ENCODE data around the gene WDR74.
"Not testable (repeated sequence)": the region's sequence is repeated elsewhere in the genome, so short reads cannot be mapped to it uniquely, and the experiment has no call there.

WDR74 gene

DNA sequence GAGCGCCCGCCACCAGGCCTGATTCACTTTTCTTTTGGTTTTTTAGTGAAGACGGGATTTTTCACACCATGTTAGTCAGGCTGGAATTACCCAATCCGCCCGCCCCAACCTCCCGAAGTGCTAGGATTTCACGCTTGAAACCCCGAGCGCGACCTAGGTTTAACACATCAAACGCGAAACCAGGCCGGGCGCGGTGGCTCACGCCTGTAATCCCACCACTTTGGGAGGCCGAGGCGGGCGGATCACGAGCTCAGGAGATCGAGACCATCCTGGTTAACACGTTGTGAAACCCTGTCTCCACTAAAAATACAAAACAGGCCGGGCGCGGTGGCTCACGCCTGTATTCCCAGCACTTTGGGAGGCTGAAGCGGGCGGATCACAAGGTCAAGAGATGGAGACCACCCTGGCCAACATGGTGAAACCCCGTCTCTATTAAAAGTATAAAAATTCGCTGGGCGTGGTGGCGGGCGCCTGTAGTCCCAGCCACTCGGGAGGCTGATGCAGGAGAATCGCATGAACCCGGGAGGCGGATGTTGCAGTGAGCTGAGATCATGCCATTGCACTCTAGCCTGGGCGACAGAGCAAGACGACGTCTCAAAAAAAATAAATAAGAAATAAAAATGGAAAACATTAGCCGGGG lies 1.5 kb upstream of the WDR74 start:
- DNase-seq, result peak; percentile 90

- DNase-seq, result no peak
Measured at GRCh38 chr11:62835336-62835735, 4.1 kb downstream of the WDR74 start.

DNA sequence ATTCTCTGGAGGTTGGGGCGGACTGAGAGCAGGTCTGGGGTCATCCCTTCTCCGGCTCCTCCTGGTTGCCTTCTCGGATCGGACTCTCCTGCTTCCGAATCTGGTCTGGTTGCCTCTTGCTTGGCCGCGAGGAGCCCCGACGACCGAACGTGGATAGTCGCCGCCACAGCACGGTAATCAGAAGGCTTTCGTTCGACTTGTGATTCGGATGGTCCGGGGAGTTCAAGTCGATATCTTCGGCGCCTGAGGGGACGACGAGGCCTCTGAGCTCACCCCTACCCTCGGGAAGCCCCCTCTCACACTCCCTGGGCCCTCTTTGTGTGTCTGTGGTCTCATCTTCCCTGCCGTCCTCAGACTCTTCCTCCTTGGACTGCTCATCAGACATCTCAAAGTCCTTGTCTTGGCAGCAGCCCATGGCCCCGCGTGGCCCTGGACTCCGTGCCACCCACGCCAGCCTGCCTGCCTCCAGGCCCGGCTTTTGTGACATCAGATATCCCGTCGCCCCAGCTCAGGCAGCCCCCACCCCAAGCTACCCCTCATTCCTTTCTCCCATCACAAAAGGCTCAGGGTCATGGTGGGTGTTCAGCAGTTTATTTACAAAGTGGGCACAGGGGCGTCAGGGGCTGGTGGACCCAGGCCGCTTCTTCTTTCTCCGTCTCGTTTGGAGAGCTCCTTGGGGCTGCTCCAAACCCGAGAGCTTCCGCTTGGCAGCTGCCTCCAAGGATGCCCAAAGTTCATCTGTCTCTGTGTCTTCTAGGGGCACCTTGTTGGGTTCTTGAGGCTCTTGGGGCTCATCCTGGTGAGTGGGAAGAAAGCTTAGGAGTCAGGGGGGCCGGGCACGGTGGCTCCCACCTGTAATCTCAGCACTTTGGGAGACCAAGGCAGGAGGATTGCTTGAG lies 6.8 kb downstream of the WDR74 start, which contains the start of gene TEX54:
Gene TEX54 (minus strand): TSS at position 506 of the 899 bp plus-strand sequence.
- DNase-seq, result no peak

GRCh38 chr11:62831520-62832335 lies 7.7 kb downstream of the WDR74 start, which contains the start of gene STX5:
Gene STX5, minus strand, starts transcription at chr11:62832051. Its CDS starts 808 bp downstream, at chr11:62831243.
- peak; percentile 99 for DNase-seq

- peak; percentile 87 for DNase-seq
Measured at GRCh38 chr11:62830904-62831519, 8.4 kb downstream of the WDR74 start.

GRCh38 chr11:62828130-62828529 lies 11.3 kb downstream of the WDR74 start:
- DNase-seq, result not testable (repeated sequence)

GRCh38 chr11:62823677-62824076 lies 15.7 kb downstream of the WDR74 start:
- DNase-seq, result no peak

DNA sequence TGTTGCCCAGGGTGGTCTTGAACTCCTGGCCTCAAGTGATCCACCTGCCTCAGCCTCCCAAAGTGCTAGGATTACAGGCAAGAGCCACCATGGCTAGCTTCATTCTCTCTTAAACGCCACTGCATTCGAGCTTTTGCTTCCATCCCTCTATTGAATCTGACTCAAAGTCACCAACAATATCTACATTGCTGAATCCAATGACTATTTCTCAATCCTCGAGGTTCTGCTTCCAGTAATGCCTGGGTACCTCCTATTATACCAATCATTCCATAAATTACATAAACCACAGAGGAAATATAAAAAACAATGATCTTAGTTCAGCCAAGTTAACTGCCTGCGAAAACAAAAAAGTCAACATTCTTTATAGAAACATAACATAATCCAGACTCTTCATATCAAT lies 22.3 kb downstream of the WDR74 start:
- DNase-seq, result no peak

DNA sequence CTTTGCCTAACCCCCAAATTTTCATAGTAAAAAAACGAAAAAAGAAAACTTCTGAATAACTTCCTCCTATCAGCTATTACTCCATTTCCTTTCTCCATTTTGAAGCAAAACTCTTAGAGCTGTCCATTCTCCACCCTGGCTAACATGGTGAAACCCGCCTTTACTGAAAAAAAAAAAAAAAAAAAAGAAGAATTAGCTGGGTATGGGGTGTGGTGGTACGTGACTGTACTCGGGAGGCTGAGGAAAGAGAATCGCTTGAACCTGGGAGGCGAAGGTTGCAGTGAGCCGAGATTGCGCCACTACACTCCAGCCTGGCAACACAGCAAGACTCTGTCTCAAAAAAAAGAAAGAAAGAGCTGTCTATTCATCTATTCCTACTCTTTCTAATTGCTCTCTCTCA lies 22.8 kb downstream of the WDR74 start:
- DNase-seq, result no peak

DNA sequence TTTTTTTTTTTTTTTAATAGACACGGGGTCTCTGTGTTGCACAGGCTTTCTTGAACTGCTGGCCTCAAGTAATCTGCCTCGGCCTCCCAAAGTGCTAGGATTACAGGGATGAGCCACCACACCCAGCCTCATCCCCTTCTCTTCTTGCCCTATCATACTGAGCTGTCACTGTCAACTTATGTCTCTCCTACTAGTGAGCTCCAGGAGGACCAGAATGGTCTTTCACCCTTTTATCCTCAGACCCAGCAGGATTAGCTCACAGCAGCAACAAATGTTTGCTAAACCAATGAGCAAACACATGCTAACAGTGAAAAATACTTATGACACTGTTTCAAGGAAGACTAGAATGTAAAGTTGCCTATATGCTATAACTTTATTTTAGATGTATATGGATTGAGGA lies 27.7 kb downstream of the WDR74 start:
- no peak for DNase-seq

- DNase-seq, result no peak
Measured at GRCh38 chr11:62810748-62811147, 28.6 kb downstream of the WDR74 start.

GRCh38 chr11:62806611-62807121 lies 32.7 kb downstream of the WDR74 start:
- peak; percentile 44 for DNase-seq

- peak; percentile 71 for DNase-seq
Measured at GRCh38 chr11:62805961-62806441, 33.4 kb downstream of the WDR74 start.

DNA sequence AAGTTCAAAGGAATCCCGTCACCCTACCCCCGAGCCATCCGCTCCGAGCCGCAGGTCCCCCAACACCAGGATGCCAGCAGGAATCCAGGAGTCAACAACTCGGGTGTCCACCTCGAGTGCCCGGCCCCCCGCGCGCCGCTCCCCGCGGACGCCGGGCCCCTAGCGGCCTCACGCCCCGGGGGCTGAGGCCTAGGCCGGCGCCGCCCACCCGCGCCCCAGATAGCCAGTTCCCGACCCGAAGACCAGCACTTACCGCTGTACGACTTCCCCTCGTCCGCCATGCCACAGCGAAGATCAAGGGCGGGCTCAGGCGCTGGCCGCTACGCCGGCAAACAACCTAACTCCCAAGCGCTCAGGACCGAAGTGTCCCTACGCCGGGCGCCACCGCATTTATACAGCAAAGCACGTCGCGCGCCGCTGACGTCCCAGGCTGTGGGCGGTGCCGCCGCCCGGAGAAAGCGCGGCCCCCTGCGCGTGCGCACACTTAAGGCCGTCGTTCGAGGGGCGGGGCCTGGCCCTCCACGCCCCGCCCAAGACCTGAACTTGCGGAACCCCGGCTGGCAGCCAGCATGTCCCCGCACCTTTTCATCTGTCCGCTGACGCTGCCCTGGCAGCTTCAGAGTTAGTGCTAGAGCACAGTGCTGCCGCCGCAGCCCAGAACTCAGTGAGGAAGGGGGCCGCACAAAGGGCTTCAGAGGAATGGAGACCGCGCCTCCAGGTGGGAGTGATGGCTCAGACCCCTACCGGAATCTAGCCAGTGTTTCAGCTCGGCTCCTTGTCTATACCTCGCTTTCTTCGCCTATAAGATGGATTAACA lies 34.1 kb downstream of the WDR74 start, which contains the start of gene NXF1:
Gene NXF1 (minus strand): TSS at position 365 of the 817 bp plus-strand sequence. CDS start 84 bp downstream, at position 281.
- DNase-seq, result peak; percentile 97

DNA sequence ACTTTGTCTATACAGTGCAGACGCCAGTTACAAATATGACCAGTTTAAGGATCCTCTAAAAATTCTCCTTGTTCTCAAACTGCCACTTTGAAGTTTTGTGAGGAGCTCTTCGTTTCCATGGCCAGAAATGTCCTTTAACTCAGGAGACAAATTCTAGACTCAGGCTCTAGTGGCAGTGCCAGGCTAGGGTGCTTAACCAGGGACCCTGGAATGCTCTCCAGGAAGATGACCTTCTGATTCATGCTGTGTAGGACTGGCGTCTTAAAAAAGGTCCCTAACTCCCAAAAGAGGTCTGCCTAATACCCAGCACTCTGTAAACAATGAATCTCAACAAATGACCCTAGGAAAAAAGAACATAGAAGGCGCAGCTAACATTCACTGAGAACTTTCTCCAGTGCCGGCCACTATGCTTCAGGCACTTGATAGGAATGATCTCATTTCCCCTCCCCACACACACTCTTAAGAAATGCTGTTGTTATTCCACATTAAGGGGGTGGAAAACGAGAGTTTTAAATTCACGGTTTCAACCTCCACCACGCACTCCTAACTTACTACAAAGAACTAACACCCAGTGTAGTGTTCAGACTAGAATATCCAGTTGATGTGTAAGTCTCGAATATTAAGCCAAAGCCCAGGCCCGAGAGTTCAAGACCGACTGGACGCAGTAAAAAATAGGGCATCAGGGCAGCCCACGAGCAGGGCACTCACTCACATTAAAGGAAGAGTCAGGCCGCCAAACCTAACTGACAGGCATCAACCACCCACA lies 34.9 kb downstream of the WDR74 start:
- DNase-seq, result peak; percentile 52

GRCh38 chr11:62801071-62801470 lies 38.3 kb downstream of the WDR74 start:
- DNase-seq, result no peak

GRCh38 chr11:62799486-62799885 lies 39.9 kb downstream of the WDR74 start:
- no peak for DNase-seq

DNA sequence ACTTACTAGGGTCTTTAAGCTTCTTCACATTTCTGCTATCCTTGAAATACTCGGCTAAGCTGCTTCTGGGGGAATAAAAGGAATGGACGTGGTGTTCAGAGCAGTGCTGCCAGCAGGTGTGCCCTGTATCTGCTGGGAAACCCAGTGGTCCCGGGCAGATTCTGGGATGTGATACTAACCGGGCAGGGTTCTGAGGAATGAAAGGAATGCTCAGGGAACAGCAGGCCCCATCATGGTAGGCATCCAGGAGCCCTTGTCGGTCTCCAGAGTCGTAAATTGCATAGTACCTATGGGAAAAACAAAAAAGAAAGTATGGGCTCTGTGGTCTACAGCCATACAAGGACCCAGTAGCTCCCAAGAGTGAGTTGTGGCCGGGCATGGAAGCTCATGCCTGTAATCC lies 43.1 kb downstream of the WDR74 start:
- no peak for DNase-seq

DNA sequence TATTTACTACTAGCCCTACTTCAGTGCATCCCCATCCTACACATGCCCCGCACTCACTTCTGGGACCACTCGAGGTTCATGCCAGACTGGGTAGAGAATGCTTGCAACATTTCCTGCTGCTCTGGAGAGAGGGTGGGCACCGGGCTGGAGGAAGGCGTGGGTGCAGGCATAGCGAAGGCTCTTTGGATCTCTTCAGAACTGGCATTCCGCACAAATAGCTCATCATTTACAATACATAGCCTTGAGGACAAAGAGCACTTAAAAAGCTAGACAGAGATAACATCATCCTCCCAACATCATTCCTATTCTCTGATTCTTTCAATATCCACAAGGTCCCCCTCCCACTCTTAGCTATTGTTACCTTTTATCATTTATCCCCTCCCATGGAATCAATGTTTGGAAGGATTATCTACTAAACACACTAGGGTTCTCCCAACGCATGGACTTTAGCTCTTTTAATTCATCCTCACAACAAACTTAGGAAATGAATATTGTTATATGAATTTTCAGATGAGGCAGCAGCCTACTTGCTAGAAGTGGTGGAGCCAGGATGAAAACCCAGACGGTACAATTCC lies 45.1 kb downstream of the WDR74 start:
- no peak for DNase-seq

- DNase-seq, result no peak
Measured at GRCh38 chr11:62792202-62792575, 47.2 kb downstream of the WDR74 start.

All from OCI-M1 (cell line).